Fibroblast of pulmonary artery (primary cell): ENCODE results near the gene SPATA31D1.

Experiments
- DNase-seq: peaks from one replicate; pipeline ENCODE4 v3.0.0-alpha.2; 2010; ENCODE audit warnings: low read depth
- H3K4me3 ChIP-seq: replicated peaks from 2 replicates; pipeline ENCODE4 v1.5.1; 2011; ENCODE audit warnings: low read depth, mild to moderate bottlenecking, control low read depth, low read length, moderate library complexity
- TF ChIP-seq, protein P1 (sequence below): IDR thresholded peaks from 2 replicates; pipeline ENCODE4 v1.5.1; 2011; ENCODE audit warnings: mild to moderate bottlenecking, control low read depth, low read length, inconsistent platforms; ENCODE audit errors: missing control alignments

The SPATA31D1 gene

DNA sequence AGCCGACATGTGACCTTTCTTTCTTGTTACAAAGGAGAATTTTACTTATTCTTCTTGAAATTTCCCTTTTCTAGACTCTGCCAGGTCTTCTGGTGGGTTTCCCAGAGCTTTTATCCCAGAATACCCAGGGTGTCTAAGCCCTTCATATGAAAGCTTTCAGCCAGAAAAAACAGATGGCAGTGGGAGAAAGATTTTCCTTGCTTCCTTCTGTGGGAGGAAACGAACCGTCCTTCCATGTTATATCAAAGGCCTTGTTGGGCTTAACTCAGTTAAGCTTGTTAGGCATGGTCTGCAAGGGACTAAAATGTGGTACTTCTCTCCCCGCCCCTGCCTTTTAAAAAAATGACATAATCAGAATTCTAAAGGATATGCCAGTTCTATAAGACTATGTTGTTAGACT is 47.5 kb downstream of the SPATA31D1 start:
- H3K4me3 ChIP-seq, result no peak overlapping the region
- DNase-seq, result no peak
- TF ChIP-seq, protein P1, sequence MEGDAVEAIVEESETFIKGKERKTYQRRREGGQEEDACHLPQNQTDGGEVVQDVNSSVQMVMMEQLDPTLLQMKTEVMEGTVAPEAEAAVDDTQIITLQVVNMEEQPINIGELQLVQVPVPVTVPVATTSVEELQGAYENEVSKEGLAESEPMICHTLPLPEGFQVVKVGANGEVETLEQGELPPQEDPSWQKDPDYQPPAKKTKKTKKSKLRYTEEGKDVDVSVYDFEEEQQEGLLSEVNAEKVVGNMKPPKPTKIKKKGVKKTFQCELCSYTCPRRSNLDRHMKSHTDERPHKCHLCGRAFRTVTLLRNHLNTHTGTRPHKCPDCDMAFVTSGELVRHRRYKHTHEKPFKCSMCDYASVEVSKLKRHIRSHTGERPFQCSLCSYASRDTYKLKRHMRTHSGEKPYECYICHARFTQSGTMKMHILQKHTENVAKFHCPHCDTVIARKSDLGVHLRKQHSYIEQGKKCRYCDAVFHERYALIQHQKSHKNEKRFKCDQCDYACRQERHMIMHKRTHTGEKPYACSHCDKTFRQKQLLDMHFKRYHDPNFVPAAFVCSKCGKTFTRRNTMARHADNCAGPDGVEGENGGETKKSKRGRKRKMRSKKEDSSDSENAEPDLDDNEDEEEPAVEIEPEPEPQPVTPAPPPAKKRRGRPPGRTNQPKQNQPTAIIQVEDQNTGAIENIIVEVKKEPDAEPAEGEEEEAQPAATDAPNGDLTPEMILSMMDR, result no peak

DNA sequence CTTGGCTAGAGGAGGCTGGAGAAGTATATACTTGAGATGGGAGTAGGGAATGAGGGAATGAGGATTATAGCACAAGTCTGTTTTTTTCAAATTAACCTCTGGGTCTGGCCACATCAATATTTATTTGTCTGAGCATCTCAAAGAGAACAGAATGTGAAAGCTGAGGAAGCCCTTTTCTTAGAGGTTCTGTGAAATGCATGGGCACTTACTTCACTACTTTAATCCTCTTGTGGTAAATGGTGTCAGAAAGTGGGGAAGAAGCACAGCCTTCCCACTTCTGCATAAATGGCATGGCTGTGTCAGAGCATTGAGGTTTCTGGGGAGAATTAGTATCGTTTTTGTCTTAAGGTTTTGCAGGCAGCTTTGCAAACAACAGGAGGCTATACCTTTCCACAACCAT is 48.6 kb downstream of the SPATA31D1 start:
- DNase-seq, result no peak
- no peak overlapping the region for H3K4me3 ChIP-seq
- TF ChIP-seq, protein P1, result no peak

DNA sequence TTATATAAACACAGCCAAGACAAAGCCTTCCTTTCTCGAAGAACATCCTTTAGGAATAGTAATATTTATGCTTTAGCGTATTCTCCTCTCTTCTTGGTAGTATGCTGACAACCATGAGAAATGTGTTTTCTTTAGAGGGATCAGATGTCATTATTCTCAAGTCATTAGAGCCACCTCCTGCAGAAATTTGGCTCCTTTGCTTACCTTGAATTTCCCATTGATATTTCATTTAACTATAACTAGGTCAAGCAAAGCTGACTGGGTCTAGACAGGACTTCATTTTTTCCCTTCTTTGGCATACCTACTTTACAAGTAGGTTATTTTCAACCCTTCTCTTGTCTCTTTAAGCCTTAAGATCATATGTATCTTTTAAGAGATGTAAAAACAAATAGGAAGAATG is 50.3 kb downstream of the SPATA31D1 start:
- TF ChIP-seq, protein P1, result no peak
- H3K4me3 ChIP-seq, result no peak overlapping the region
- DNase-seq, result no peak
